ENCODE data around the gene CPSF7.

CPSF7 gene

GRCh38 chr11:61353131-61354067 lies 76.4 kb downstream of the CPSF7 start:
- no peak for DNase-seq

All from NCI-H2107 (cell line).